NB4 (cell line): Measurements from ENCODE around the gene PHKB.

Experiments
- POLR2A ChIP-seq: IDR thresholded peaks from 2 replicates; pipeline ENCODE4 v1.6.1; 2011; ENCODE audit warnings: mild to moderate bottlenecking; ENCODE audit not compliant: insufficient read length; ENCODE audit errors: extremely low read depth
- TF ChIP-seq, protein P1 (sequence below): IDR thresholded peaks from one replicate; pipeline ENCODE4 v1.5.1; 2012; ENCODE audit warnings: low read depth, low read length

GRCh38 chr16:47626246-47626645 lies 165.1 kb downstream of the PHKB start:
- TF ChIP-seq, protein P1, sequence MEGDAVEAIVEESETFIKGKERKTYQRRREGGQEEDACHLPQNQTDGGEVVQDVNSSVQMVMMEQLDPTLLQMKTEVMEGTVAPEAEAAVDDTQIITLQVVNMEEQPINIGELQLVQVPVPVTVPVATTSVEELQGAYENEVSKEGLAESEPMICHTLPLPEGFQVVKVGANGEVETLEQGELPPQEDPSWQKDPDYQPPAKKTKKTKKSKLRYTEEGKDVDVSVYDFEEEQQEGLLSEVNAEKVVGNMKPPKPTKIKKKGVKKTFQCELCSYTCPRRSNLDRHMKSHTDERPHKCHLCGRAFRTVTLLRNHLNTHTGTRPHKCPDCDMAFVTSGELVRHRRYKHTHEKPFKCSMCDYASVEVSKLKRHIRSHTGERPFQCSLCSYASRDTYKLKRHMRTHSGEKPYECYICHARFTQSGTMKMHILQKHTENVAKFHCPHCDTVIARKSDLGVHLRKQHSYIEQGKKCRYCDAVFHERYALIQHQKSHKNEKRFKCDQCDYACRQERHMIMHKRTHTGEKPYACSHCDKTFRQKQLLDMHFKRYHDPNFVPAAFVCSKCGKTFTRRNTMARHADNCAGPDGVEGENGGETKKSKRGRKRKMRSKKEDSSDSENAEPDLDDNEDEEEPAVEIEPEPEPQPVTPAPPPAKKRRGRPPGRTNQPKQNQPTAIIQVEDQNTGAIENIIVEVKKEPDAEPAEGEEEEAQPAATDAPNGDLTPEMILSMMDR: no peak
- TF ChIP-seq POLR2A: no peak
